ENCODE data around the gene MYCN. TPM values are rescaled to one million over a fixed set of nuclear protein-coding genes. Genes with fewer than 3 reads are reported as not detected.

Gene MYCN
- total RNA-seq, 4 donors from 2014 or later, result 0.57 to 3.8 (median 1.6) TPM

DNA sequence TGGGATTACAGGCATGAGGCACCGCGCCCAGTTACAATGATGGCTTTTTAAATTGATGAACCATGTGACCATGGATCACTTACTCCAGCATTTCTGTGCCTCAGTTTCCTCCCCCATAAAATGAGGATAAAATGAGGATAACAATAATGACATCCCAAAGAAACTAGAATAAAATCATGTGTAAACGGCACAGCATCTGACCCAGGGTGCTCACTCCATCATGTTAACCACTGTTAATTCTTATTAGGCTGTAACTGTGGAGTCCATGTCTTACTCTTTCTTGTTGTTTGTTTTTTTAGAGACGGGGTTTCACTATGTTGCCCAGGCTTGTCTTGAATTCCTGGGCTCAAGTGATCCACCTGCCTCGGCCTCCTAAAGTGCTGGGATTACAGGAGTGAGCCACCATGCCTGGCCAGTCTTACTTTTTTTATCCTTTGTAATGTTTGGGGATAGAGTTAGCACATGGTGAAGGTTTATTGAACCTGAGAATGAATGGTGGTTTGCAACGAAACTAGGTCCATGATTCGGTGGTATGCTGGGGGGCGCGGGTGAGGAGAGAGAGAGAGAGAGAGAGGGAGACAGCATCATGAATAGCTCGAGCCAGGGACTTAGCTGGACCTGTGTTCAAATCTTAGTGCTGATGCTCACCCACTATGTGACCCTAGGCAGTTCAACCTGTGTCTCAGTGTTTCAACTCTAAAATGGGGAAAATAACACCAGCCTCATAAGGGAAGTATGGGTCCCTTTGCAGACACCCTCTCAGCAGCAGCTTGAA, 52.3 kb downstream of the MYCN start:
- no peaks in the 10 kb centered on the region for H3K9me3 ChIP-seq
- DNase-seq (ENCODE audit: low spot score in 2 of 2), result no peak
- H3K4me1 ChIP-seq, result no peaks in the 10 kb centered on the region
- TF ChIP-seq EP300 (IDR thresholded peaks at IDR 0.05) (no peak), POLR2A (IDR thresholded peaks at IDR 0.05) (no peak), POLR2AphosphoS5 (IDR thresholded peaks at IDR 0.05) (no peak), CTCF (IDR thresholded peaks at IDR 0.05) (no peak)
- 87% methylated on average over 10 of the region's 10 CpGs for WGBS
- H3K27me3 ChIP-seq, result no peaks in the 10 kb centered on the region
- no peak overlapping the region for H3K4me3 ChIP-seq
- no peaks in the 10 kb centered on the region for H3K36me3 ChIP-seq
- no peak overlapping the region for H3K27ac ChIP-seq

- H3K4me3 ChIP-seq, result no peak overlapping the region
- no peak for TF ChIP-seq POLR2A (IDR thresholded peaks at IDR 0.05)
- no peak for TF ChIP-seq CTCF (IDR thresholded peaks at IDR 0.05)
- no peak for TF ChIP-seq POLR2AphosphoS5 (IDR thresholded peaks at IDR 0.05)
- no peak for TF ChIP-seq EP300 (IDR thresholded peaks at IDR 0.05)
- 79% methylated on average over 6 of the region's 6 CpGs for WGBS
Observed at GRCh38 chr2:15993232-15993610, 52.9 kb downstream of the MYCN start.

GRCh38 chr2:15993666-15994065, 53.3 kb downstream of the MYCN start:
- no peaks in the 10 kb centered on the region for H3K27me3 ChIP-seq
- H3K9me3 ChIP-seq, result no peaks in the 10 kb centered on the region
- H3K4me3 ChIP-seq, result no peak overlapping the region
- no peak for DNase-seq (ENCODE audit: low spot score in 2 of 2)
- TF ChIP-seq CTCF (IDR thresholded peaks at IDR 0.05) (no peak), POLR2A (IDR thresholded peaks at IDR 0.05) (no peak), EP300 (IDR thresholded peaks at IDR 0.05) (no peak), POLR2AphosphoS5 (IDR thresholded peaks at IDR 0.05) (no peak)
- 88% methylated on average over 7 of the region's 7 CpGs for WGBS
- H3K36me3 ChIP-seq, result no peaks in the 10 kb centered on the region
- H3K4me1 ChIP-seq, result no peaks in the 10 kb centered on the region
- no peak overlapping the region for H3K27ac ChIP-seq

More at GRCh38 chr2:15993232-15993610, 52.9 kb downstream of the MYCN start:
- H3K27me3 ChIP-seq, result no peaks in the 10 kb centered on the region
- H3K27ac ChIP-seq, result no peak overlapping the region
- DNase-seq (ENCODE audit: low spot score in 2 of 2), result no peak
- H3K4me1 ChIP-seq, result no peaks in the 10 kb centered on the region
- no peaks in the 10 kb centered on the region for H3K36me3 ChIP-seq
- H3K9me3 ChIP-seq, result no peaks in the 10 kb centered on the region

GRCh38 chr2:15995603-15996002, 55.3 kb downstream of the MYCN start:
- H3K27me3 ChIP-seq, result no peaks in the 10 kb centered on the region
- no peak for DNase-seq (ENCODE audit: low spot score in 2 of 2)
- no peaks in the 10 kb centered on the region for H3K36me3 ChIP-seq
- H3K4me1 ChIP-seq, result no peaks in the 10 kb centered on the region
- H3K27ac ChIP-seq, result no peak overlapping the region
- WGBS, result 98% methylated on average over 3 of the region's 3 CpGs
- TF ChIP-seq POLR2A (IDR thresholded peaks at IDR 0.05), result no peak
- TF ChIP-seq EP300 (IDR thresholded peaks at IDR 0.05), result no peak
- TF ChIP-seq POLR2AphosphoS5 (IDR thresholded peaks at IDR 0.05), result no peak
- no peak for TF ChIP-seq CTCF (IDR thresholded peaks at IDR 0.05)
- no peaks in the 10 kb centered on the region for H3K9me3 ChIP-seq
- no peak overlapping the region for H3K4me3 ChIP-seq
